GM23338 (cell line): ENCODE measurements around the gene MRPS5.

Experiments used
- CREB1 ChIP-seq: fragments of 250-450 bp; sonication (Bioruptor Pico); IDR thresholded peaks from 2 replicates; pipeline ENCODE4 v1.5.0; 2020; ENCODE audit warnings: low read depth, mild to moderate bottlenecking, moderate library complexity
- CTCF ChIP-seq, 2 experiments: fragments of 200-600 bp in 1 of 2; sonication (generic) in 1 of 2; conservative IDR thresholded peaks; 2 replicates each; pipeline versions ENCODE4 v1.5.1 to v1.6.1; 2016 to 2017; ENCODE audit warnings: antibody characterized with exemption in 2 of 2, low read depth in 2 of 2, mild to moderate bottlenecking in 2 of 2, moderate library complexity in 1 of 2
- ETS1 ChIP-seq: IDR thresholded peaks from 2 replicates; pipeline ENCODE4 v1.6.1; 2016; ENCODE audit warnings: antibody characterized with exemption
- EZH2 ChIP-seq: fragments of 200-600 bp; sonication (generic); IDR thresholded peaks from one replicate; pipeline ENCODE4 v1.8.0; 2017; ENCODE audit warnings: antibody characterized with exemption, mild to moderate bottlenecking, low read depth; ENCODE audit not compliant: unreplicated experiment
- EZH2phosphoT487 ChIP-seq: fragments of 200-600 bp; sonication (generic); IDR thresholded peaks from one replicate; pipeline ENCODE4 v1.8.1; 2018; ENCODE audit warnings: antibody characterized with exemption; ENCODE audit not compliant: unreplicated experiment
- JUNB ChIP-seq: IDR thresholded peaks from one replicate; pipeline ENCODE4 v1.6.1; 2016; ENCODE audit warnings: antibody characterized with exemption; ENCODE audit not compliant: unreplicated experiment
- NANOG ChIP-seq: IDR thresholded peaks from 2 replicates; pipeline ENCODE4 v1.6.1; 2016; ENCODE audit warnings: antibody characterized with exemption, borderline replicate concordance
- POLR2AphosphoS5 ChIP-seq: IDR thresholded peaks from 2 replicates; pipeline ENCODE4 v1.6.1; 2016; ENCODE audit warnings: antibody characterized with exemption, low read depth
- REST ChIP-seq: IDR thresholded peaks from one replicate; pipeline ENCODE4 v1.6.1; 2018; ENCODE audit warnings: antibody characterized with exemption; ENCODE audit not compliant: unreplicated experiment
- STAT1 ChIP-seq: IDR thresholded peaks from one replicate; pipeline ENCODE4 v1.6.1; 2016; ENCODE audit warnings: antibody characterized with exemption; ENCODE audit not compliant: unreplicated experiment
- ZNF114 ChIP-seq: fragments of 250-450 bp; sonication (Bioruptor Pico); IDR thresholded peaks from 2 replicates; pipeline ENCODE4 v1.5.0; 2020; ENCODE audit warnings: mild to moderate bottlenecking, moderate library complexity
- ZNF331 ChIP-seq: fragments of 250-450 bp; sonication (Bioruptor Pico); IDR thresholded peaks from 2 replicates; pipeline ENCODE4 v1.5.0; 2020; ENCODE audit warnings: low read depth, mild to moderate bottlenecking, moderate library complexity

DNA sequence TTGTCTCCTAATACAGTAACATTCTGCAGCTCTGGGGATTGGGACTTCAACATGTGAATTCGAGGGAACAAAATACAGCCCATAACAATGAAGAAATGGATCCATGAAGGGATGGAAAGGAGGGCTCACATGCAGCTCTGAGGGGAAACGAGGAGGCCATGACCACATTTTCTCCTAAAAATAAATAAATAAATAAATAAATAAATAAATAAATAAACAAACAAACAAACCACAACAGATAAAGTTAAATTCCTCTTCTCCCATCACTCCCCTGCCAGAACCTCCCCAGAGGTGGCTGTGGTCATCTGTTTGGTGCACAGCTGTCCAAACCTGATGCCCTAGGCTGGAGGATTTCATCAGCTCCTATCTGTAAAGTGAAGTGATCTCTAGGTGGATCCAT is 53.4 kb downstream of the MRPS5 start:
- no peak for TF ChIP-seq CTCF (conservative IDR thresholded peaks at IDR 0.05; ENCODE audit: low read depth in 2 of 2)
- TF ChIP-seq EZH2: no peak
- no peak for TF ChIP-seq NANOG
- TF ChIP-seq ZNF331 (CRISPR knock-in tag): no peak
- TF ChIP-seq EZH2phosphoT487: no peak
- TF ChIP-seq REST: no peak
- no peak for TF ChIP-seq CREB1 (CRISPR knock-in tag)
- TF ChIP-seq STAT1: no peak
- no peak for TF ChIP-seq POLR2AphosphoS5
- no peak for TF ChIP-seq ETS1
- TF ChIP-seq JUNB: no peak
- TF ChIP-seq ZNF114: no peak
